Amniotic epithelial cell (primary cell): Measurements from ENCODE around the gene ZEB2.

Source experiments
- DNase-seq: peaks from one replicate; pipeline ENCODE4 v3.0.0-alpha.2; 2010; ENCODE audit warnings: low read depth

Gene ZEB2

GRCh38 chr2:144470816-144471215 is 49.1 kb downstream of the ZEB2 start:
- no peak for DNase-seq

DNA sequence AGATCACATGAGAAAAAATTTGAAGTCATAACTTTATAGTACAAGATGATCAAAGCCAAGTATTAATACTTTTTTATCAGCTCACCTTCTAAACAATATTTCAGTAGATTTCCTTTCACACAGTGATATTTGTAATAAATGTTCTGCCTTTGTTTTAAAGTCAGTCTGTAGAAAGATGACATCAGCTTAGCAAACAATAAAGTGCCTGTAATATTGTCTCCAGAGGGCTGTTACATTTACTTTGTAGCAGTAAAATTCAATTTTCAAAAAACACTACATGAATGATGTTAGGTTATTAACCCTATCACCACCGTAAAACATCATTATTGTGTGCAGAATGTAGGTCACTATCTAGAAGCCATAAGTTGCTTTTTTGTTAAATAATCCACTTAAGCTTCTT is 49.6 kb downstream of the ZEB2 start:
- DNase-seq: no peak

- DNase-seq: no peak
These were observed 50.1 kb downstream of the ZEB2 start for GRCh38 chr2:144469798-144470197.

- no peak for DNase-seq
These were observed 50.9 kb downstream of the ZEB2 start for GRCh38 chr2:144468823-144469595.

DNA sequence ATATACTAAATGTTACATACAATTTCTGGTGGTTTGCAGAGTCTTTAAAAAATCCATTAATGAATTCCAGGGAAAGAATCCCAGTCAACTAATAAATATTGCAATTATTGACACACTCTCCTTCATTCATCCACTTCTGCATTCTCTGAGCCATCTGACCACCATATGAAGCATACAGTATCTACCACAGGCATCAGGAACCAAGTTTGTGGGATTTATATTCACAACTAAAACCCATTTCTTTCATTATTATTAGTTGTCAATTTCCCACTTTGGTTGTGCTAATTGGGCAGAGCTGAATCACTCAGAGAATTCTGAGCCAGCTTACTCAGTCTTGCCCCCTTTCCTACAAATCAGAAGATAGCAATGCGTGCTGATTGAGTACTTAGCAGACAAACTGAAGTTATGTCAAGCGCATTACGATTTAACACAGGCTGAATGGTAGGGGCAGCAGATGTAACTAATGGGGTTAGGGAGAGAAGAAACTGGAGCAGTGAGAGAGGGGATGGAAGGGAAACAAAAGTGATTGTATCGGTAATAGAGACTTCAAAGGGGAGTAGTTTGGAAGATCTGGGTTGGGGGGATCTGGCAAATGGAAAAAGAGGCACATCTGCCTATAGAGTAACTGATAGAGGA is 52.3 kb downstream of the ZEB2 start:
- DNase-seq: no peak

DNA sequence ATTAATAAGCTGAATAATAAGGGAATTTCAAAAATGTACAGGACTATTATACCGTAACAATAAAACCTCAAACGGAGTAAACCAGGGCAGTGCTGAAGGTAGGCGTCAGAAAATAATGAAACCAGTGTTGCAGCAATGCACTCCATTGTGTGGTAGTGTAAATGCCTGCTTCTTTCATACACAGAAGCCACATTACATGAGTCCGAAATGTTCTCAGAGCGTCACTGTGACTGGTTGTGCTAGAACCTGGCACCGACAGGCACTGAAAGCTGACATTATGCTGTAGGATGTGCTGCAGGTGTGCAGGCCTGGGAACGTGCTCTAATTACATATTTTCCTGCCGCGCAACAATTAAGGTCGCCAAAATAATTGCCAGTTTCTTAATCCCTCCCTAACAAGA is 53.3 kb downstream of the ZEB2 start:
- DNase-seq: no peak

DNA sequence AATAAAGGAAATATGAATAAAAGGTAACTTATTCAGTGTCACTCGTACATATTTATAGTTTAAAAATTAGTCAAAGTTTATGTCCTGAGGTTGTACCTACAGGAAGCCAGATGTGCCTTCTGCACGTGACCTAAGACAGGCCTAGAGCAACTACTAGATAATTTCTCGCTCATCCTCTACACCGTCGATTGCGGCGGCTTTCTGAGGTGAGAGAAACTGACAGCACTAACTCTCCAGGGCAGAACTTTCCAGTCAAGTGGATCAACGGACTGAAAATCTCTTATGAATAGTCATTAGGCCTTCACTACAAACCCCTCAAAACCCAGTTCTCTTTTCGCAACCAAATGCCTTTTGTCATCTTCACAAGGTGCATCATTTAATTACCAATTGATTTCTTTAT is 54.2 kb downstream of the ZEB2 start:
- DNase-seq: no peak

DNA sequence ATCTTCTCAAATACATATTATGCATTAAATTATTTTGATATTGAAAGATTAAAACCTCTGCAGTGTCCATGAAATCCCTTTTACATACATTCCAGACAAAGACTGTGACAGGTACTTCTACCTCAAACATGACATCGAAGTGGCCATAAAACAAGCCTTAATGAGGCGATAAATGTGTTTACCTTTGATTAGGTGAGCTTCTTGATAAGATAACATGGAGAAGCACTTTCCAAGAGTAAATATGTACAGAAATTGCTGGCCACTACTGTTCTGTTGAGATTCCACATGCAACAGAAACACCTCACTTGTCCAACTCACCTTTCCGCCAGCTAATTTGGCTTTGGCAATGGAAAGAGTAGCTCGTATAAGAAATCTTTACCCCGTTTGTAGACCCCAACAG is 55.2 kb downstream of the ZEB2 start:
- DNase-seq: no peak

- DNase-seq: no peak
These were observed 56.7 kb downstream of the ZEB2 start for GRCh38 chr2:144463266-144463665.

- DNase-seq: no peak
These were observed 57.7 kb downstream of the ZEB2 start for GRCh38 chr2:144462266-144462665.

DNA sequence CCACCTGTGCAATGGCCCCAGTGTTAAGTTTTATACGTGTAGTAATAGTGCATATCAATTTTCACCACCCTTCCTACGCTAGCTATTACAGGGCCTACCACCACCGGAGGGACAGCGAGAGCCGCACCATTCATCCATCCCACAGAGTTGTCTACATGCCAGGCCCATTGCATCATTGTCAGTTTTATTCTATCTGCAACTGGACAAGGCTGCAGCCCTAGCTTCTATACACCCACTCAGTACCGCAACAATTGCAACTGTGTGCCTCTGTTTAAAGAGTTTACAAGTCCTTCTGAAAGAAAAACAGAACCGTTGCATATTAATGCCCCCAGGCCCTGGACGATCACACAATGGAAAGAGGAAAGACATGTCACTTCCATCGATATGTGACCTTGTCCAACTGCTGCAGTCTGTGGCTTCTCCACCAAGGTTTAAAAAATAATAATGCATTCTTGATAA is 58.6 kb downstream of the ZEB2 start:
- DNase-seq: peak; percentile 72

DNA sequence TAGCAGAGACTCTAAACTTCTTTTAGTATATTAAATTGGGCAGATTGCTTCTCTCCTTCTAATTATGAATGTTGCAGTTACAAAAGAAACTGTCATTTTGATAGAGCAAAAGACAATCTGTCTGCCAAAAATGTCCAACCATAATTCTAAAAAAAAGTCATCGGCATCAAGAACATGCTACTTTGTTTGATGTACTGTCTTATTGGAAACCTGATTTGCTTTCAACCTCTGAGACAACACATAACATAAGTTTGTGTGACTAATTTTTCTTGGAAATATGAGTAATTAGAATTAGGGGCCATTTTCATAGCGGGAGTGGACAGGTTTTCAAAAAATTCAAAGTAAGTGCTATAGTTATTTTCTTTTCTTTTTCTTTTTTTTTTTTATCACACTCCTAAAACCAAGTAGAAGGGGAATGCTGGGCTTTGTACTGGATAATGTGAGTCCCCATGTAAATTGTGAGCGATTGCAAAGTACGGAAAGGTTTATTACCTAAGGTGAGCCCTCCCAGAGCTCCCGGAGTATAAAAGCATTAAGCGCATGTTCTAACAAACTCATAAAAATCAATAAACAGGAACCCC is 59.1 kb downstream of the ZEB2 start:
- no peak for DNase-seq

- peak; percentile 87 for DNase-seq
These were observed 60.0 kb downstream of the ZEB2 start for GRCh38 chr2:144459937-144460336.

- DNase-seq: no peak
These were observed 60.6 kb downstream of the ZEB2 start for GRCh38 chr2:144459286-144459685.

DNA sequence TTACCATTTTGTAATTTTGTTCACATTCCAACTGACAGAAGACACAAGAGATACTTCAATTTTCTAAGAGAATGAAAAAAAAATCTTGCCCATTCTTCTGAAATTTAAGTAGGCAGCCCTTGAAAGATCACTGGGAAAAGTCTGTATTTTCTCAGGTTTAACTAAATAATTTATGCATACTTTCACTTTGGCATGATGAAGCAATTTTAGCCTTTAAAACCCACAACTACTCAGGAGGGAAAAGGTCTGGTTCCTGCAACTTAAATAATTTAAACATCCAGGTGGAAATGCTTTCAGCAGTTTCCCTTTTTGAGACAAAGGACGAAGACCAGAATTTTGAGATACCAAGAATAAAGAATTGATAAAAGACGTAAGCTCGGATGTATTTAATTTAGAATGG is 61.4 kb downstream of the ZEB2 start:
- no peak for DNase-seq

DNA sequence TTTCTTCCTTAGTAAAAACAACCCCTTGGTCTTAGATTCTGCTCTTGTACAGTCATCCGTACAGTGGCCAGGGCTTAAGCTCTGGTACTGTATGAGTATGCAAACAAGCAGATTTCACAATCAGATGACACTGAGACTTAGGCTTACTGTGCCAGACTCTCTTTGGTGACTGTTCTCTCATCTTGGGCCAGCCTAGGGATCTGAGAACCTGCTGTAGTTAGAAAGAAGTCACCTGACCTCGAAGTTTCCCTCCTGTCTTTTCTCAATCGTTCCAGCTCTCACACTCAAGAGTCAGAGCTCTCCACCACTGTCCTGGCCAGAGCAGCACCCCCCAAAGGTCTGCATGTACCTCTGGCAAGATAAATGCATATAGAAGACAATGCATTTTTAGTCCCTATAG is 63.2 kb downstream of the ZEB2 start:
- peak; percentile 95 for DNase-seq

DNA sequence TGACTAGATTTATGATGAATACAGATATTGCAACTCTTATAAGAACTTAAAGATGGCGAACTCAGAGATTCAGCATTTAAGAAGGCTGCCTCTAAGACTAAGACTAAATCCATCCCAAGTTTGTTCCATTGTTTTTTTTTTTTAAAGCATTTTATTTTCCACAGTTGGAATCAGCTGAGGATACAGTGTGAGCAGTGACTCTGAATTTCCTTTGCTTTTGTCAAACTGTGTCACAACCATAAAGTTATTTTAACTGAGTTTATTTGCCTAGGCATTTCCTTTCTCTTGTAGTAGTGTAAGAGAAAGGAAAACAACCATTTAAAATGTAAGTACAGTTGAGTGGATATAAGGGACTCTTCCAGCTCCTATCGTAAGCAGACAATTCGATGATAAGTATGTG is 63.9 kb downstream of the ZEB2 start:
- no peak for DNase-seq

- peak; percentile 42 for DNase-seq
These were observed 65.2 kb downstream of the ZEB2 start for GRCh38 chr2:144454466-144455287.

- DNase-seq: no peak
These were observed 66.3 kb downstream of the ZEB2 start for GRCh38 chr2:144453486-144454158.

DNA sequence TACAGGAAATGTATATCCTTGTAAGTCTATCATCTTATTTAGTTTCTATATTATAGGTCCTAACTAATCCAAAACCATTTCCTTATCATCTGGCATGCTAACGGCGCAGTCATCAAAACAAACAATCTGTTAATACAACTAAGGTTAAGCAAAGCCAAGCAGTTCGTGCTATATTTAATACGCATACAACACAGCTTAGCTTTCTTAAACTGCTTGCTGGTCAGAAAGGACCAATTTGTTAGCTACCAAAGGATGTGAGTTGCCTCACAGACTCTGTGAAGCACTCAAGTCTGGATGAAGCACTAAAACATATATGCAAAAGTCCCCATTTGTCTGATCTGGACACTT is 67.0 kb downstream of the ZEB2 start:
- peak; percentile 55 for DNase-seq

DNA sequence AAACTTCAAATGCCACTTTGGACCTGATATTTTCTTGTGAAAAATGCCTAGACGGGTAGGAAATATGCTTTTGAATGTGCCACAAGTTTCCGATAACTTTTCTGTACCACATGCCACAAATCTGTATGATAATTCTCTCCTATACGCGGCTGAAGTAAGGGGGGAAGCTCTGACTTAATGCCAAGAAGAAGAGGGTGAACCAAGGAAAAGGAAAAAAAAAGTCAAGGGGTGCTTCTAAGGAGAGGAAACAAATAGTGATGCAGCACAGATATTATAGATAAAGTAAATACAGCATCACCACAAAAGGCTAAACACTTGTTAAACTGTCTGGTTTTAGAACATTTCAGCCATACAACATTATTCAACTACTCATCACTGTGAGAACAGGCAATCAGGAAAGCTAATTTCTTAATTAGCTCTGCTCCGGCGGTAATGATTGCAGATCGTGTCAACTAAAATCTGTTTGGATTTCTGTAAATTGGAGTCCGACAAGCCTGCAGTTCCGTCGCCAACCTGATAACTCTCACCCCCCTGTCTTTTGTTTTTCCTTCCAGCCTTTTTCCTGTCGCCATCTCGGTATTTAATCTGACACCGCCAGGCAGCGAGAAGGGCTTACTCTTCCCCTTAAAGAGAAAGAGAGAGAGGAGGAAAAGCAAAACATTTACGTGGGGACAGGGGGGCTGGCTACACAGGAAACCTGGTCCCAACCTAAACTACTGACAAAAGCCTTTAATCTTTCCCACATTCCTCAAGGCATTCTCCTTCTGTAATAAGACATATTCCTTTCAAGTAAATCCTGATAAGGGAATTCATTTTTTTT is 67.5 kb downstream of the ZEB2 start:
- peak; percentile 39 for DNase-seq
